HepG2 (cell line): ENCODE results near the gene GRIK2. TPM values are rescaled to one million over a fixed set of nuclear protein-coding genes. Genes with fewer than 3 reads are reported as not detected.

ENCODE experiments used
- ATAC-seq: fragments of 200-7000 bp; cut with Tn5 transposase; 3 replicates; pipeline ENCODE4 v1.9.1; 2020; ENCODE audit warnings: mild to moderate bottlenecking, moderate library complexity
- BruUV-seq: library from RNA; stranded (reverse); fragments of 400-500 nt; replicated peaks from 2 replicates; lab custom pipeline; 2021; lab: Mats Ljungman, UMichigan
- CTCF ChIA-PET: fragments of 300-600 bp; formaldehyde crosslinking; extraction: SDS; loops from one replicate; lab custom pipeline; 2021; ENCODE audit warnings: low total read pairs, inconsistent platforms, low intra/inter-chr PET ratio; lab: Yijun Ruan, JAX
- POLR2A ChIA-PET: fragments of 350-600 bp; sonication (Branson Sonifier 250); formaldehyde crosslinking; loops from one replicate; lab custom pipeline; 2020; ENCODE audit warnings: antibody characterized with exemption, inconsistent platforms; lab: Yijun Ruan, JAX
- DNase-seq: peaks from one replicate; pipeline ENCODE4 v3.0.0-alpha.2; 2015; ENCODE audit warnings: low spot score
- FAIRE-seq: peaks from 3 replicates; lab custom pipeline; 2011; peaks lifted over from hg19 to GRCh38; lab: Jason Lieb, UNC
- H2AFZ ChIP-seq: one replicate; pipeline ENCODE4 v1.6.1; 2011; ENCODE audit warnings: low read length, inconsistent platforms
- H3K27ac ChIP-seq: fragments of 300-600 bp; 3 replicates; pipeline ENCODE4 v1.8.0; 2011; ENCODE audit warnings: mixed run types, mild to moderate bottlenecking, mixed read lengths, low read length, inconsistent platforms; ENCODE audit not compliant: insufficient read depth; ENCODE audit errors: extremely low read length
- H3K27me3 ChIP-seq, 2 experiments: fragments of 200-600 bp in 1 of 2; 2 replicates in 1 of 2; 3 replicates in 1 of 2; pipeline versions ENCODE4 v1.6.0 to v1.8.0; 2011; ENCODE audit warnings: low read length in 2 of 2, mild to moderate bottlenecking in 2 of 2, moderate library complexity in 2 of 2, inconsistent platforms in 1 of 2; ENCODE audit not compliant: insufficient read depth in 2 of 2, control insufficient read depth in 1 of 2
- H3K36me3 ChIP-seq, 2 experiments: fragments of 200-600 bp in 1 of 2; replicated peaks in 1 of 2; 2 replicates in 1 of 2; 3 replicates in 1 of 2; pipeline versions ENCODE4 v1.5.1 to v1.8.0; 2011; ENCODE audit warnings: low read length in 2 of 2, inconsistent platforms in 1 of 2; ENCODE audit not compliant: insufficient read depth in 2 of 2, control insufficient read depth in 1 of 2
- H3K4me1 ChIP-seq: 2 replicates; pipeline ENCODE4 v1.5.1; 2012; ENCODE audit warnings: low read length, inconsistent platforms; ENCODE audit not compliant: insufficient read depth
- H3K4me2 ChIP-seq: 2 replicates; pipeline ENCODE4 v1.6.0; 2011; ENCODE audit warnings: low read depth, low read length, inconsistent platforms
- H3K4me3 ChIP-seq, 3 experiments: fragments of 200-600 bp in 1 of 3; sonication (generic), shearing (Covaris generic) in 1 of 3; replicated peaks in 1 of 3; 2 replicates each; pipeline ENCODE4 v1.5.1; 2011 to 2016; ENCODE audit warnings: low read length in 3 of 3, inconsistent platforms in 2 of 3, low read depth in 2 of 3, mild to moderate bottlenecking in 2 of 3, control low read depth in 1 of 3, mixed read lengths in 1 of 3; ENCODE audit not compliant: insufficient read depth in 1 of 3
- H3K79me2 ChIP-seq: one replicate; pipeline ENCODE4 v1.6.1; 2011; ENCODE audit warnings: low read length, inconsistent platforms; ENCODE audit not compliant: insufficient read depth
- H3K9ac ChIP-seq: 2 replicates; pipeline ENCODE4 v1.6.0; 2011; ENCODE audit warnings: mild to moderate bottlenecking, low read depth, low read length, inconsistent platforms; ENCODE audit not compliant: insufficient read depth
- H3K9me3 ChIP-seq: 2 replicates; pipeline ENCODE4 v1.5.1; 2012; ENCODE audit warnings: mild to moderate bottlenecking, low read length
- H4K20me1 ChIP-seq: 2 replicates; pipeline ENCODE4 v1.6.0; 2011; ENCODE audit warnings: inconsistent platforms, mild to moderate bottlenecking, low read length, moderate library complexity; ENCODE audit not compliant: insufficient read depth
- CHD4 ChIP-seq: fragments of 200-600 bp; sonication (generic); IDR thresholded peaks from 2 replicates; pipeline ENCODE4 v1.7.0; 2017; ENCODE audit warnings: mild to moderate bottlenecking, low read length, borderline replicate concordance
- FUBP1 ChIP-seq: sonication (generic); formaldehyde crosslinking; IDR thresholded peaks from 2 replicates; pipeline ENCODE4 v1.5.1; 2020; ENCODE audit warnings: missing genetic modification reagents, mild to moderate bottlenecking, borderline replicate concordance
- HIVEP1 ChIP-seq: sonication (generic); formaldehyde crosslinking; IDR thresholded peaks from 2 replicates; pipeline ENCODE4 v1.4.0; 2020; ENCODE audit warnings: mild to moderate bottlenecking, missing genetic modification reagents
- MAFF ChIP-seq: IDR thresholded peaks from 2 replicates; pipeline ENCODE4 v1.6.1; 2011; ENCODE audit warnings: low read depth, low read length, improper control_type of control experiment
- MAX ChIP-seq: IDR thresholded peaks from 2 replicates; pipeline ENCODE4 v1.6.1; 2012; ENCODE audit warnings: inconsistent platforms
- MXD1 ChIP-seq: sonication (generic); formaldehyde crosslinking; IDR thresholded peaks from 2 replicates; pipeline ENCODE4 v1.4.0; 2020; ENCODE audit warnings: mild to moderate bottlenecking, missing genetic modification reagents
- NPAS2 ChIP-seq: sonication (generic); formaldehyde crosslinking; IDR thresholded peaks from 2 replicates; pipeline ENCODE4 v1.8.0; 2022; ENCODE audit warnings: mild to moderate bottlenecking, missing genetic modification reagents, borderline replicate concordance
- PAF1 ChIP-seq: IDR thresholded peaks from 2 replicates; pipeline ENCODE4 v1.6.1; 2016; ENCODE audit warnings: missing genetic modification reagents, missing compliant biosample characterization
- ZFP1 ChIP-seq: IDR thresholded peaks from 2 replicates; pipeline ENCODE4 v1.6.1; 2016
- ZNF12 ChIP-seq: sonication (generic); formaldehyde crosslinking; IDR thresholded peaks from 2 replicates; pipeline ENCODE4 v1.5.0; 2020; ENCODE audit warnings: missing genetic modification reagents
- ZNF776 ChIP-seq: sonication (generic); formaldehyde crosslinking; IDR thresholded peaks from 2 replicates; pipeline ENCODE4 v1.4.0; 2020; ENCODE audit warnings: mild to moderate bottlenecking, missing genetic modification reagents
- ZNF850 ChIP-seq: sonication (generic); formaldehyde crosslinking; conservative IDR thresholded peaks from 2 replicates; pipeline ENCODE4 v1.9.0; 2021; ENCODE audit warnings: mild to moderate bottlenecking, missing genetic modification reagents
- ZSCAN29 ChIP-seq: sonication (generic); formaldehyde crosslinking; conservative IDR thresholded peaks from 2 replicates; pipeline ENCODE4 v1.4.0; 2020; ENCODE audit warnings: mild to moderate bottlenecking, missing genetic modification reagents
- WGBS: methylation state at CpG from one replicate; pipeline ENCODE4 v1.1.6; 2017; ENCODE audit warnings: low lambda C conversion rate; 5-methylcytosine and 5-hydroxymethylcytosine counted together
- in situ Hi-C: cut with HindIII; loops from 2 replicates; pipeline ENCODE4 v1.10.0; 2017; ENCODE audit warnings: low pct_unique_long_range_greater_than_20kb; ENCODE audit not compliant: extremely low pct_ligation_motif_present
- intact Hi-C: fragments of 100-400 bp; cut with micrococcal nuclease; formaldehyde crosslinking; loops from one replicate; pipeline ENCODE4 v1.10.0; 2022; ENCODE audit not compliant: unreplicated experiment
- polyA plus RNA-seq, 8 experiments: library from polyadenylated mRNA; depleted of rRNA in 3 of 8; stranded (reverse) in 7 of 8; unstranded in 1 of 8; fragments of >200 nt; fragmentation: Illumina TruSeq in 4 of 8; extraction: Trizol in 4 of 8; gene quantifications; 2 replicates each; pipeline versions ENCODE4 v1.2.1 to v1.2.3, GENCODE V29; 2011 to 2016; ENCODE audit warnings: low read depth in 4 of 8, missing spikeins in 1 of 8, mixed read lengths in 1 of 8; ENCODE audit not compliant: insufficient read depth in 1 of 8
- total RNA-seq, 5 experiments: library from RNA; depleted of rRNA; stranded (reverse); fragments of >200 nt; fragmentation: Illumina TruSeq; extraction: Trizol; gene quantifications; 2 replicates each; pipeline ENCODE4 v1.2.3, GENCODE V29; 2016; ENCODE audit warnings: low read depth in 1 of 5
- TF ChIP-seq, protein P1 (sequence below): sonication (generic); formaldehyde crosslinking; IDR thresholded peaks from 2 replicates; pipeline ENCODE4 v1.5.0; 2020; ENCODE audit warnings: mild to moderate bottlenecking, missing genetic modification reagents, borderline replicate concordance

GRIK2 gene
- total and polyA plus RNA-seq, 2 of the 13 experiments (the other 11 are each of a cell fraction or from before 2014, with no cell fraction given): not detected

DNA sequence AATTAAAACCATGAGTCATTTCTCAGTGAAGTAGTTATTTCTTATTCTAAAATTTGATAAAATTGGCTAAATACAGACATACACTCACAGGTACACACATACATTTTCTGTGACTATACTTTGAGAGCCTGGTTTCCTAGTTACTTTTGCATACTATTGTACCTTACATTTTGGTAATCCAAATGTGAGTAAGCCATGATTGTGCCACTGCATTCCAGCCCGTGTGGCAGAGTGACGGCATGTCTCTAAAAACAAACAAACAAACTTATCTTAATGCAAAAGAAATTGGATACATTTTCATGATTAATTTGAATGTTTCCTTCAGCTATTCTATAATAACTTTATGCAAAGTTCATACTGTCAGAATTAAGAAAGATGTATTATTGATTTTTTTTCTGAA lies 628.8 kb downstream of the GRIK2 start:
- Histone ChIP-seq H3K4me1 (no peaks in the 10 kb centered on the region), H2AFZ (no peak overlapping the region), H3K9ac (no peak overlapping the region), H3K79me2 (no peaks in the 10 kb centered on the region), H3K4me3 (no peak overlapping the region), H4K20me1 (no peaks in the 10 kb centered on the region), H3K27me3 (no peaks in the 10 kb centered on the region), H3K9me3 (no peaks in the 10 kb centered on the region), H3K4me2 (no peak overlapping the region), H3K27ac (no peak overlapping the region), H3K36me3 (no peaks in the 10 kb centered on the region)
- ChIA-PET CTCF (no interaction called here), POLR2A (no interaction called here)
- in situ Hi-C loops (no loop called here), intact Hi-C loops (no loop called here)
- BruUV-seq: no TSS peak
- DNase-seq (no peak), ATAC-seq (no peak), FAIRE-seq (no peak)
- TF ChIP-seq HIVEP1 (CRISPR knock-in tag): no peak
- TF ChIP-seq MAFF: no peak
- no peak for TF ChIP-seq ZNF776 (CRISPR knock-in tag)
- no peak for TF ChIP-seq CHD4
- TF ChIP-seq PAF1 (CRISPR knock-in tag): no peak
- no peak for TF ChIP-seq MXD1 (CRISPR knock-in tag)
- TF ChIP-seq, protein P1, sequence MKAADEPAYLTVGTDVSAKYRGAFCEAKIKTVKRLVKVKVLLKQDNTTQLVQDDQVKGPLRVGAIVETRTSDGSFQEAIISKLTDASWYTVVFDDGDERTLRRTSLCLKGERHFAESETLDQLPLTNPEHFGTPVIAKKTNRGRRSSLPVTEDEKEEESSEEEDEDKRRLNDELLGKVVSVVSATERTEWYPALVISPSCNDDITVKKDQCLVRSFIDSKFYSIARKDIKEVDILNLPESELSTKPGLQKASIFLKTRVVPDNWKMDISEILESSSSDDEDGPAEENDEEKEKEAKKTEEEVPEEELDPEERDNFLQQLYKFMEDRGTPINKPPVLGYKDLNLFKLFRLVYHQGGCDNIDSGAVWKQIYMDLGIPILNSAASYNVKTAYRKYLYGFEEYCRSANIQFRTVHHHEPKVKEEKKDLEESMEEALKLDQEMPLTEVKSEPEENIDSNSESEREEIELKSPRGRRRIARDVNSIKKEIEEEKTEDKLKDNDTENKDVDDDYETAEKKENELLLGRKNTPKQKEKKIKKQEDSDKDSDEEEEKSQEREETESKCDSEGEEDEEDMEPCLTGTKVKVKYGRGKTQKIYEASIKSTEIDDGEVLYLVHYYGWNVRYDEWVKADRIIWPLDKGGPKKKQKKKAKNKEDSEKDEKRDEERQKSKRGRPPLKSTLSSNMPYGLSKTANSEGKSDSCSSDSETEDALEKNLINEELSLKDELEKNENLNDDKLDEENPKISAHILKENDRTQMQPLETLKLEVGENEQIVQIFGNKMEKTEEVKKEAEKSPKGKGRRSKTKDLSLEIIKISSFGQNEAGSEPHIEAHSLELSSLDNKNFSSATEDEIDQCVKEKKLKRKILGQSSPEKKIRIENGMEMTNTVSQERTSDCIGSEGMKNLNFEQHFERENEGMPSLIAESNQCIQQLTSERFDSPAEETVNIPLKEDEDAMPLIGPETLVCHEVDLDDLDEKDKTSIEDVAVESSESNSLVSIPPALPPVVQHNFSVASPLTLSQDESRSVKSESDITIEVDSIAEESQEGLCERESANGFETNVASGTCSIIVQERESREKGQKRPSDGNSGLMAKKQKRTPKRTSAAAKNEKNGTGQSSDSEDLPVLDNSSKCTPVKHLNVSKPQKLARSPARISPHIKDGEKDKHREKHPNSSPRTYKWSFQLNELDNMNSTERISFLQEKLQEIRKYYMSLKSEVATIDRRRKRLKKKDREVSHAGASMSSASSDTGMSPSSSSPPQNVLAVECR (CRISPR knock-in tag): no peak
- no peak for TF ChIP-seq MAX
- no peak for TF ChIP-seq ZNF850 (CRISPR knock-in tag)
- TF ChIP-seq ZNF12: no peak
- no peak for TF ChIP-seq FUBP1 (CRISPR knock-in tag)
- no peak for TF ChIP-seq ZSCAN29 (CRISPR knock-in tag)
- no peak for TF ChIP-seq ZFP1 (CRISPR knock-in tag)
- no peak for TF ChIP-seq NPAS2
- 0% methylated on average over 2 of the region's 2 CpGs for WGBS
